ENCODE results near the gene BPGM.

- TF ChIP-seq POLR2A (IDR thresholded peaks at IDR 0.05): no peak
- TF ChIP-seq, protein P1, sequence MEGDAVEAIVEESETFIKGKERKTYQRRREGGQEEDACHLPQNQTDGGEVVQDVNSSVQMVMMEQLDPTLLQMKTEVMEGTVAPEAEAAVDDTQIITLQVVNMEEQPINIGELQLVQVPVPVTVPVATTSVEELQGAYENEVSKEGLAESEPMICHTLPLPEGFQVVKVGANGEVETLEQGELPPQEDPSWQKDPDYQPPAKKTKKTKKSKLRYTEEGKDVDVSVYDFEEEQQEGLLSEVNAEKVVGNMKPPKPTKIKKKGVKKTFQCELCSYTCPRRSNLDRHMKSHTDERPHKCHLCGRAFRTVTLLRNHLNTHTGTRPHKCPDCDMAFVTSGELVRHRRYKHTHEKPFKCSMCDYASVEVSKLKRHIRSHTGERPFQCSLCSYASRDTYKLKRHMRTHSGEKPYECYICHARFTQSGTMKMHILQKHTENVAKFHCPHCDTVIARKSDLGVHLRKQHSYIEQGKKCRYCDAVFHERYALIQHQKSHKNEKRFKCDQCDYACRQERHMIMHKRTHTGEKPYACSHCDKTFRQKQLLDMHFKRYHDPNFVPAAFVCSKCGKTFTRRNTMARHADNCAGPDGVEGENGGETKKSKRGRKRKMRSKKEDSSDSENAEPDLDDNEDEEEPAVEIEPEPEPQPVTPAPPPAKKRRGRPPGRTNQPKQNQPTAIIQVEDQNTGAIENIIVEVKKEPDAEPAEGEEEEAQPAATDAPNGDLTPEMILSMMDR (IDR thresholded peaks at IDR 0.05): no peak
Observed at GRCh38 chr7:134649226-134649775, 2.6 kb downstream of the BPGM start.

Measured in tibial nerve (tissue), 3 donors.